Erythroblast (primary cell): ENCODE measurements around the gene NFE2L3.

Experiments used
- GATA1 ChIP-seq: IDR thresholded peaks from 2 replicates; pipeline ENCODE4 v1.6.1; 2011; ENCODE audit warnings: low read depth, mild to moderate bottlenecking, control low read depth, low read length, moderate library complexity
- POLR2A ChIP-seq: IDR thresholded peaks from 2 replicates; pipeline ENCODE4 v1.6.1; 2011; ENCODE audit warnings: mild to moderate bottlenecking, low read length

DNA sequence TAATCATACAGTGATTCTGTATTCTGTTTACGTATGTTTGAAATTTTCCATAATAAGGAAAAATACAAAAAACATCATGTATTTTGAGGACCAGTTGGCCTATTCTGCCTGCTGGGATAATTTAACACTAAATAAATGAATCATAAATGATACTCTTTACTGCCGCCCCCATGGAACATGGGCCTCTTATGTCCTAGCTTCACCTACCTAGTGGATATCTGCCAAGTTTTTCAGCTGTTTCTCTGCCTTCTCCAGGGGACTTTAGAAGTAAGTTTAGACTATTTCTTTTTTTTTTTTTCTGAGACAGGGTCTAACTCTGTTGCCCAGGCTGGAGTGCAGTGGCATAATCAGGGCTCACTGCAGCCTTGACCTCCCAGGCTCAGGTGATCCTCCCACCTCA is 10.4 kb downstream of the NFE2L3 start:
- TF ChIP-seq POLR2A (no peak), GATA1 (no peak)
